ENCODE data around the gene AKR1C3.

DNA sequence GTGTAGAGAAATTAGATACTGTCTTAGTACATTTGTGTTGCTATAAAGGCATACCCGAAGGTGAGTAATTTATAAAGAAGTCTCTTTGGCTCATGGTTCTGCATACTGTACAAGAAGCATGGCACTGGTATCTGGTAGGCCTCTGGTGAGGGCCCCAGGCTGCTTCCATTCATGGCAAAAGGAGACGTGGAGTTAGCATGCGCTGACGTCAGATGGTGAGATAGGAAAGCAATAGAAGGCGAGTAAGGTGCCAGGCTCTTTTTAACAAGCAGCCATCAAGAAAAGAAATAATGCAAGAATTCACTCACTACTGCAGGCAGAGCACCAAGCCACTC is 52.7 kb downstream of the AKR1C3 start:
- TF ChIP-seq RARB (CRISPR knock-in tag; IDR thresholded peaks at IDR 0.05) (no peak), BACH2 (CRISPR knock-in tag; IDR thresholded peaks at IDR 0.05; ENCODE audit: borderline replicate concordance) (no peak), ARNTL (CRISPR knock-in tag; IDR thresholded peaks at IDR 0.05; ENCODE audit: borderline replicate concordance, low read depth) (no peak), ZFP3 (CRISPR knock-in tag; IDR thresholded peaks at IDR 0.05) (no peak), TCF4 (CRISPR knock-in tag; IDR thresholded peaks at IDR 0.05; ENCODE audit: borderline replicate concordance) (no peak), CSDC2 (CRISPR knock-in tag; IDR thresholded peaks at IDR 0.05) (no peak), TOX (CRISPR knock-in tag; IDR thresholded peaks at IDR 0.05; ENCODE audit: borderline replicate concordance) (no peak), ZFP30 (CRISPR knock-in tag; IDR thresholded peaks at IDR 0.05) (no peak), ZNF565 (CRISPR knock-in tag; conservative IDR thresholded peaks at IDR 0.05; ENCODE audit: low read depth) (no peak)
- TF ChIP-seq, protein P1, sequence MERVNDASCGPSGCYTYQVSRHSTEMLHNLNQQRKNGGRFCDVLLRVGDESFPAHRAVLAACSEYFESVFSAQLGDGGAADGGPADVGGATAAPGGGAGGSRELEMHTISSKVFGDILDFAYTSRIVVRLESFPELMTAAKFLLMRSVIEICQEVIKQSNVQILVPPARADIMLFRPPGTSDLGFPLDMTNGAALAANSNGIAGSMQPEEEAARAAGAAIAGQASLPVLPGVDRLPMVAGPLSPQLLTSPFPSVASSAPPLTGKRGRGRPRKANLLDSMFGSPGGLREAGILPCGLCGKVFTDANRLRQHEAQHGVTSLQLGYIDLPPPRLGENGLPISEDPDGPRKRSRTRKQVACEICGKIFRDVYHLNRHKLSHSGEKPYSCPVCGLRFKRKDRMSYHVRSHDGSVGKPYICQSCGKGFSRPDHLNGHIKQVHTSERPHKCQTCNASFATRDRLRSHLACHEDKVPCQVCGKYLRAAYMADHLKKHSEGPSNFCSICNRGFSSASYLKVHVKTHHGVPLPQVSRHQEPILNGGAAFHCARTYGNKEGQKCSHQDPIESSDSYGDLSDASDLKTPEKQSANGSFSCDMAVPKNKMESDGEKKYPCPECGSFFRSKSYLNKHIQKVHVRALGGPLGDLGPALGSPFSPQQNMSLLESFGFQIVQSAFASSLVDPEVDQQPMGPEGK (CRISPR knock-in tag; IDR thresholded peaks at IDR 0.05; ENCODE audit: borderline replicate concordance): no peak
- TF ChIP-seq, protein P2, sequence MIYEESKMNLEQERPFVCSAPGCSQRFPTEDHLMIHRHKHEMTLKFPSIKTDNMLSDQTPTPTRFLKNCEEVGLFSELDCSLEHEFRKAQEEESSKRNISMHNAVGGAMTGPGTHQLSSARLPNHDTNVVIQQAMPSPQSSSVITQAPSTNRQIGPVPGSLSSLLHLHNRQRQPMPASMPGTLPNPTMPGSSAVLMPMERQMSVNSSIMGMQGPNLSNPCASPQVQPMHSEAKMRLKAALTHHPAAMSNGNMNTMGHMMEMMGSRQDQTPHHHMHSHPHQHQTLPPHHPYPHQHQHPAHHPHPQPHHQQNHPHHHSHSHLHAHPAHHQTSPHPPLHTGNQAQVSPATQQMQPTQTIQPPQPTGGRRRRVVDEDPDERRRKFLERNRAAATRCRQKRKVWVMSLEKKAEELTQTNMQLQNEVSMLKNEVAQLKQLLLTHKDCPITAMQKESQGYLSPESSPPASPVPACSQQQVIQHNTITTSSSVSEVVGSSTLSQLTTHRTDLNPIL (CRISPR knock-in tag; IDR thresholded peaks at IDR 0.05; ENCODE audit: low read depth): no peak
- TF ChIP-seq, protein P3, sequence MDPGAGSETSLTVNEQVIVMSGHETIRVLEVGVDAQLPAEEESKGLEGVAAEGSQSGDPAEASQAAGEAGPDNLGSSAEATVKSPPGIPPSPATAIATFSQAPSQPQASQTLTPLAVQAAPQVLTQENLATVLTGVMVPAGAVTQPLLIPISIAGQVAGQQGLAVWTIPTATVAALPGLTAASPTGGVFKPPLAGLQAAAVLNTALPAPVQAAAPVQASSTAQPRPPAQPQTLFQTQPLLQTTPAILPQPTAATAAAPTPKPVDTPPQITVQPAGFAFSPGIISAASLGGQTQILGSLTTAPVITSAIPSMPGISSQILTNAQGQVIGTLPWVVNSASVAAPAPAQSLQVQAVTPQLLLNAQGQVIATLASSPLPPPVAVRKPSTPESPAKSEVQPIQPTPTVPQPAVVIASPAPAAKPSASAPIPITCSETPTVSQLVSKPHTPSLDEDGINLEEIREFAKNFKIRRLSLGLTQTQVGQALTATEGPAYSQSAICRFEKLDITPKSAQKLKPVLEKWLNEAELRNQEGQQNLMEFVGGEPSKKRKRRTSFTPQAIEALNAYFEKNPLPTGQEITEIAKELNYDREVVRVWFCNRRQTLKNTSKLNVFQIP (CRISPR knock-in tag; IDR thresholded peaks at IDR 0.05; ENCODE audit: borderline replicate concordance, low read depth): no peak

Measured in SK-N-SH treated with all-trans-retinoic acid at 6 μM for 48 hours (cell line).